Caco-2 (cell line): ENCODE results near the gene NPIPB8. TPM values are rescaled to one million over a fixed set of nuclear protein-coding genes. Genes with fewer than 3 reads are reported as not detected.
"Not testable (repeated sequence)": the region's sequence is repeated elsewhere in the genome, so short reads cannot be mapped to it uniquely, and the experiment has no call there.

Source experiments
- BruUV-seq: library from RNA; stranded (reverse); fragments of 400-500 nt; replicated peaks from 2 replicates; lab custom pipeline; 2021; lab: Mats Ljungman, UMichigan
- CTCF ChIA-PET: fragments of 300-600 bp; sonication (Branson Sonifier 250); formaldehyde crosslinking; loops from one replicate; lab custom pipeline; 2022; ENCODE audit warnings: antibody characterized with exemption; lab: Charles Lee
- POLR2A ChIA-PET: fragments of 300-600 bp; sonication (Branson Sonifier 250); formaldehyde crosslinking; loops from one replicate; lab custom pipeline; 2022; ENCODE audit warnings: antibody characterized with exemption; lab: Charles Lee
- DNase-seq, 2 experiments: peaks; one replicate each; pipeline versions ENCODE4 v3.0.0 to v3.0.0-alpha.2; 2020 to 2022
- H3K27me3 ChIP-seq: replicated peaks from 2 replicates; pipeline ENCODE4 v1.6.0; 2011; ENCODE audit warnings: low read length; ENCODE audit not compliant: control insufficient read depth, insufficient read depth
- H3K36me3 ChIP-seq: 2 replicates; pipeline ENCODE4 v1.5.1; 2011; ENCODE audit warnings: low read length; ENCODE audit not compliant: control insufficient read depth, insufficient read depth
- H3K4me1 ChIP-seq: fragments of 250-450 bp; sonication (Bioruptor Pico); 2 replicates; pipeline ENCODE4 v1.5.1; 2020; ENCODE audit warnings: mild to moderate bottlenecking
- H3K4me3 ChIP-seq: 2 replicates; pipeline ENCODE4 v1.5.1; 2011; ENCODE audit warnings: low read depth, mild to moderate bottlenecking, control low read depth, low read length
- H3K9me3 ChIP-seq: fragments of 250-450 bp; sonication (Bioruptor Pico); 2 replicates; pipeline ENCODE4 v1.5.1; 2020; ENCODE audit warnings: mild to moderate bottlenecking, moderate library complexity
- H3K27ac Mint-ChIP-seq: one replicate; pipeline ENCODE4 v1.8.0; 2022; ENCODE audit warnings: mixed read lengths; ENCODE audit not compliant: unreplicated experiment
- H3K27me3 Mint-ChIP-seq: one replicate; pipeline ENCODE4 v1.8.0; 2022; ENCODE audit warnings: mixed read lengths; ENCODE audit not compliant: insufficient read depth, unreplicated experiment
- H3K36me3 Mint-ChIP-seq: one replicate; pipeline ENCODE4 v1.8.0; 2022; ENCODE audit warnings: mild to moderate bottlenecking, mixed read lengths; ENCODE audit not compliant: insufficient read depth, unreplicated experiment
- H3K4me1 Mint-ChIP-seq: one replicate; pipeline ENCODE4 v1.8.0; 2022; ENCODE audit warnings: low read depth, mixed read lengths; ENCODE audit not compliant: unreplicated experiment
- H3K4me3 Mint-ChIP-seq: one replicate; pipeline ENCODE4 v1.8.0; 2022; ENCODE audit warnings: mild to moderate bottlenecking, moderate library complexity, mixed read lengths; ENCODE audit not compliant: unreplicated experiment
- H3K9me3 Mint-ChIP-seq: one replicate; pipeline ENCODE4 v1.8.0; 2022; ENCODE audit warnings: mixed read lengths; ENCODE audit not compliant: unreplicated experiment
- intact Hi-C: fragments of 100-400 bp; cut with micrococcal nuclease; formaldehyde crosslinking; loops from one replicate; pipeline ENCODE4 v1.10.0; 2022; ENCODE audit not compliant: unreplicated experiment
- total RNA-seq: library from RNA; stranded (reverse); gene quantifications from 2 replicates; pipeline ENCODE4 v1.2.3, GENCODE V29; 2022

NPIPB8 gene
- total RNA-seq, 1 experiment from 2014 or later = 0.48 TPM

GRCh38 chr16:28667480-28667879, 29.6 kb downstream of the NPIPB8 start:
- H3K27ac Mint-ChIP-seq, H3K36me3 Mint-ChIP-seq, H3K36me3 ChIP-seq, H3K9me3 Mint-ChIP-seq, H3K4me3 Mint-ChIP-seq, H3K4me1 Mint-ChIP-seq, POLR2A ChIA-PET, BruUV-seq, H3K4me1 ChIP-seq, H3K27me3 ChIP-seq, DNase-seq, H3K27me3 Mint-ChIP-seq, CTCF ChIA-PET, H3K9me3 ChIP-seq, H3K4me3 ChIP-seq, intact Hi-C loops: not testable (repeated sequence)

- H3K36me3 ChIP-seq, POLR2A ChIA-PET, H3K27me3 Mint-ChIP-seq, intact Hi-C loops, H3K4me3 Mint-ChIP-seq, DNase-seq, H3K4me1 Mint-ChIP-seq, H3K27ac Mint-ChIP-seq, CTCF ChIA-PET, BruUV-seq, H3K9me3 ChIP-seq, H3K4me1 ChIP-seq, H3K4me3 ChIP-seq, H3K36me3 Mint-ChIP-seq, H3K9me3 Mint-ChIP-seq, H3K27me3 ChIP-seq: not testable (repeated sequence)
Observed at GRCh38 chr16:28668199-28668598, 30.3 kb downstream of the NPIPB8 start.

- H3K9me3 ChIP-seq, H3K4me3 ChIP-seq, H3K4me3 Mint-ChIP-seq, BruUV-seq, H3K36me3 ChIP-seq, H3K4me1 ChIP-seq, DNase-seq, H3K4me1 Mint-ChIP-seq, H3K27me3 ChIP-seq, POLR2A ChIA-PET, H3K27ac Mint-ChIP-seq, H3K36me3 Mint-ChIP-seq, H3K9me3 Mint-ChIP-seq, H3K27me3 Mint-ChIP-seq, CTCF ChIA-PET, intact Hi-C loops: not testable (repeated sequence)
Observed at GRCh38 chr16:28688327-28688952, 50.6 kb downstream of the NPIPB8 start.

GRCh38 chr16:28689425-28689824, 51.6 kb downstream of the NPIPB8 start:
- DNase-seq, POLR2A ChIA-PET, H3K36me3 Mint-ChIP-seq, H3K4me3 ChIP-seq, H3K9me3 Mint-ChIP-seq, H3K27me3 Mint-ChIP-seq, BruUV-seq, H3K9me3 ChIP-seq, CTCF ChIA-PET, H3K27ac Mint-ChIP-seq, H3K4me1 Mint-ChIP-seq, H3K36me3 ChIP-seq, intact Hi-C loops, H3K4me1 ChIP-seq, H3K27me3 ChIP-seq, H3K4me3 Mint-ChIP-seq: not testable (repeated sequence)

- BruUV-seq, H3K4me1 ChIP-seq, H3K36me3 Mint-ChIP-seq, H3K9me3 ChIP-seq, intact Hi-C loops, DNase-seq, H3K4me3 Mint-ChIP-seq, H3K27ac Mint-ChIP-seq, H3K27me3 Mint-ChIP-seq, H3K36me3 ChIP-seq, H3K27me3 ChIP-seq, CTCF ChIA-PET, H3K9me3 Mint-ChIP-seq, POLR2A ChIA-PET, H3K4me1 Mint-ChIP-seq, H3K4me3 ChIP-seq: not testable (repeated sequence)
Observed at GRCh38 chr16:28691722-28692121, 53.9 kb downstream of the NPIPB8 start.

GRCh38 chr16:28693257-28693950, 55.5 kb downstream of the NPIPB8 start:
- H3K4me3 ChIP-seq, H3K27ac Mint-ChIP-seq, CTCF ChIA-PET, H3K4me1 Mint-ChIP-seq, BruUV-seq, H3K36me3 ChIP-seq, POLR2A ChIA-PET, intact Hi-C loops, H3K27me3 Mint-ChIP-seq, H3K4me1 ChIP-seq, H3K27me3 ChIP-seq, H3K9me3 ChIP-seq, H3K36me3 Mint-ChIP-seq, H3K9me3 Mint-ChIP-seq, DNase-seq, H3K4me3 Mint-ChIP-seq: not testable (repeated sequence)

- BruUV-seq, POLR2A ChIA-PET: not testable (repeated sequence)
Observed at GRCh38 chr16:28699792-28700191, 61.9 kb downstream of the NPIPB8 start.

More at GRCh38 chr16:28699792-28700191, 61.9 kb downstream of the NPIPB8 start:
- H3K9me3 Mint-ChIP-seq, H3K36me3 Mint-ChIP-seq, intact Hi-C loops, H3K4me1 Mint-ChIP-seq, H3K4me3 Mint-ChIP-seq, H3K4me1 ChIP-seq, H3K36me3 ChIP-seq, H3K27me3 Mint-ChIP-seq, H3K27me3 ChIP-seq, H3K9me3 ChIP-seq, CTCF ChIA-PET, H3K4me3 ChIP-seq, H3K27ac Mint-ChIP-seq, DNase-seq: not testable (repeated sequence)
